GM12878 (cell line): ENCODE results near the gene RIMBP2. TPM values are rescaled to one million over a fixed set of nuclear protein-coding genes. Genes with fewer than 3 reads are reported as not detected.

ENCODE experiments used
- ATAC-seq: fragments of 200-7000 bp; cut with Tn5 transposase; 3 replicates; pipeline ENCODE4 v1.9.1; 2020; ENCODE audit warnings: mild to moderate bottlenecking, moderate library complexity
- BruUV-seq: library from RNA; stranded (reverse); fragments of 400-500 nt; replicated peaks from 2 replicates; lab custom pipeline; 2021; lab: Mats Ljungman, UMichigan
- CTCF ChIA-PET: fragments of 300-600 bp; sonication (Branson Sonifier 250); formaldehyde crosslinking; extraction: SDS; loops from one replicate; lab custom pipeline; 2021; ENCODE audit warnings: inconsistent platforms; lab: Yijun Ruan, JAX
- POLR2A ChIA-PET: fragments of 350-600 bp; formaldehyde crosslinking; extraction: SDS; loops from one replicate; lab custom pipeline; 2021; ENCODE audit warnings: inconsistent platforms; lab: Charles Lee
- RAD21 ChIA-PET: fragments of 300-600 bp; sonication (Branson Sonifier 250); formaldehyde crosslinking; loops from one replicate; lab custom pipeline; 2023; ENCODE audit warnings: antibody characterized with exemption; ENCODE audit not compliant: unreplicated experiment; lab: Charles Lee
- SMC1A ChIA-PET: fragments of 300-600 bp; sonication (Branson Sonifier 250); formaldehyde crosslinking; loops from one replicate; lab custom pipeline; 2023; ENCODE audit not compliant: unreplicated experiment, uncharacterized antibody; lab: Charles Lee
- DNase-seq: peaks from one replicate; pipeline ENCODE4 v3.0.0-alpha.2; 2011; ENCODE audit warnings: low read depth, low spot score
- FAIRE-seq: peaks from 3 replicates; lab custom pipeline; 2011; peaks lifted over from hg19 to GRCh38; lab: Jason Lieb, UNC
- H2AFZ ChIP-seq: 2 replicates; pipeline ENCODE4 v1.6.0; 2011; ENCODE audit warnings: low read depth, low read length, control low read depth; ENCODE audit not compliant: control insufficient read depth
- H3K27ac ChIP-seq: 2 replicates; pipeline ENCODE4 v1.5.1; 2011; ENCODE audit warnings: control low read depth; ENCODE audit not compliant: control insufficient read depth, insufficient read depth
- H3K27me3 ChIP-seq, 2 experiments: replicated peaks in 1 of 2; 2 replicates each; pipeline versions ENCODE4 v1.6.0 to v1.6.1; 2011; ENCODE audit warnings: low read length in 1 of 2; ENCODE audit not compliant: control insufficient read depth in 2 of 2, insufficient read depth in 2 of 2
- H3K36me3 ChIP-seq, 2 experiments: 2 replicates each; pipeline ENCODE4 v1.5.1; 2011; ENCODE audit warnings: low read length in 1 of 2; ENCODE audit not compliant: control insufficient read depth in 2 of 2, insufficient read depth in 2 of 2
- H3K4me1 ChIP-seq: 2 replicates; pipeline ENCODE4 v1.6.1; 2011; ENCODE audit warnings: mild to moderate bottlenecking, low read length, moderate library complexity, mixed read lengths; ENCODE audit not compliant: control insufficient read depth, insufficient read depth
- H3K4me2 ChIP-seq: 2 replicates; pipeline ENCODE4 v1.6.0; 2011; ENCODE audit warnings: control low read depth; ENCODE audit not compliant: control insufficient read depth, insufficient read depth
- H3K4me3 ChIP-seq: fragments of 200-600 bp; sonication (generic); 2 replicates; pipeline ENCODE4 v1.5.1; 2016
- H3K79me2 ChIP-seq: 2 replicates; pipeline ENCODE4 v1.6.0; 2011; ENCODE audit warnings: low read length; ENCODE audit not compliant: control insufficient read depth, insufficient read depth
- H3K9ac ChIP-seq: 2 replicates; pipeline ENCODE4 v1.8.0; 2011; ENCODE audit warnings: low read length, control low read depth, mixed read lengths; ENCODE audit not compliant: control insufficient read depth, insufficient read depth
- H3K9me3 ChIP-seq: replicated peaks from 3 replicates; pipeline ENCODE4 v1.5.1; 2011; ENCODE audit warnings: mild to moderate bottlenecking, low read length; ENCODE audit not compliant: control insufficient read depth, insufficient read depth
- H4K20me1 ChIP-seq: 2 replicates; pipeline ENCODE4 v1.6.0; 2011; ENCODE audit not compliant: control insufficient read depth, insufficient read depth
- FOXK2 ChIP-seq: fragments of 450-650 bp; IDR thresholded peaks from 2 replicates; pipeline ENCODE4 v1.6.1; 2017; ENCODE audit warnings: mild to moderate bottlenecking, moderate library complexity
- NFYB ChIP-seq: IDR thresholded peaks from 2 replicates; pipeline ENCODE4 v1.6.1; 2011; ENCODE audit warnings: low read depth, mild to moderate bottlenecking, low read length, improper control_type of control experiment, moderate library complexity; ENCODE audit not compliant: insufficient read depth
- NR2F1 ChIP-seq: fragments of 450-650 bp; conservative IDR thresholded peaks from 2 replicates; pipeline ENCODE4 v1.6.1; 2017; ENCODE audit warnings: mild to moderate bottlenecking
- SIN3A ChIP-seq: IDR thresholded peaks from 2 replicates; pipeline ENCODE4 v1.6.1; 2012; ENCODE audit warnings: low read depth, low read length, improper control_type of control experiment
- STAT1 ChIP-seq: fragments of 450-650 bp; conservative IDR thresholded peaks from 2 replicates; pipeline ENCODE4 v1.6.1; 2014; ENCODE audit warnings: antibody characterized with exemption, mild to moderate bottlenecking
- YBX1 ChIP-seq: fragments of 450-650 bp; IDR thresholded peaks from 2 replicates; pipeline ENCODE4 v1.6.1; 2016; ENCODE audit warnings: antibody characterized with exemption
- WGBS: methylation state at CpG from one replicate; pipeline ENCODE4 v1.1.6; 2016; ENCODE audit warnings: low lambda C conversion rate; ENCODE audit not compliant: insufficient replicate concordance, insufficient coverage; ENCODE audit errors: missing lambda C conversion rate; 5-methylcytosine and 5-hydroxymethylcytosine counted together
- in situ Hi-C: fragments of 300-500 bp; cut with MboI; formaldehyde crosslinking; loops from 9 replicates; pipeline ENCODE4 v1.14.3; 2018; ENCODE audit warnings: mixed read lengths
- intact Hi-C: fragments of 100-400 bp; cut with micrococcal nuclease; formaldehyde crosslinking; loops from one replicate; pipeline ENCODE4 v1.14.2; 2022; ENCODE audit not compliant: unreplicated experiment
- polyA plus RNA-seq, 11 experiments: library from polyadenylated mRNA; depleted of rRNA in 4 of 11; unstranded in 6 of 11; stranded (reverse) in 5 of 11; fragments of >200 nt; fragmentation: Nextera tagmentation in 4 of 11; fragmentation: Illumina TruSeq in 1 of 11; extraction: Ambion mirVana in 4 of 11; extraction: Trizol in 1 of 11; gene quantifications; 1 replicate in 1 of 11; 2 replicates in 10 of 11; pipeline versions ENCODE4 v1.2.1 to v1.2.3, GENCODE V29; 2011 to 2016; ENCODE audit warnings: inconsistent platforms in 2 of 11, missing spikeins in 2 of 11, low read depth in 1 of 11
- total RNA-seq, 4 experiments: library from RNA; depleted of rRNA in 3 of 4; stranded (reverse); fragments of >200 nt in 3 of 4; fragmentation: Illumina TruSeq in 1 of 4; extraction: Trizol in 1 of 4; gene quantifications; 2 replicates each; pipeline versions ENCODE4 v1.2.1 to v1.2.3, GENCODE V29; 2013 to 2021
- TF ChIP-seq, protein P1 (sequence below): fragments of 150-350 bp; IDR thresholded peaks from 2 replicates; pipeline ENCODE4 v1.6.1; 2014; ENCODE audit warnings: mild to moderate bottlenecking, low read depth, low read length
- TF ChIP-seq, protein P2 (sequence below): fragments of 450-650 bp; IDR thresholded peaks from 2 replicates; pipeline ENCODE4 v1.6.1; 2017; ENCODE audit warnings: antibody characterized with exemption, mild to moderate bottlenecking, moderate library complexity

RIMBP2 gene
- total and polyA plus RNA-seq, 10 of the 15 experiments (the other 5 are each of a cell fraction or from before 2014, with no cell fraction given), result 0.04 to 2.9 (median 0.07) TPM; not detected in 1

DNA sequence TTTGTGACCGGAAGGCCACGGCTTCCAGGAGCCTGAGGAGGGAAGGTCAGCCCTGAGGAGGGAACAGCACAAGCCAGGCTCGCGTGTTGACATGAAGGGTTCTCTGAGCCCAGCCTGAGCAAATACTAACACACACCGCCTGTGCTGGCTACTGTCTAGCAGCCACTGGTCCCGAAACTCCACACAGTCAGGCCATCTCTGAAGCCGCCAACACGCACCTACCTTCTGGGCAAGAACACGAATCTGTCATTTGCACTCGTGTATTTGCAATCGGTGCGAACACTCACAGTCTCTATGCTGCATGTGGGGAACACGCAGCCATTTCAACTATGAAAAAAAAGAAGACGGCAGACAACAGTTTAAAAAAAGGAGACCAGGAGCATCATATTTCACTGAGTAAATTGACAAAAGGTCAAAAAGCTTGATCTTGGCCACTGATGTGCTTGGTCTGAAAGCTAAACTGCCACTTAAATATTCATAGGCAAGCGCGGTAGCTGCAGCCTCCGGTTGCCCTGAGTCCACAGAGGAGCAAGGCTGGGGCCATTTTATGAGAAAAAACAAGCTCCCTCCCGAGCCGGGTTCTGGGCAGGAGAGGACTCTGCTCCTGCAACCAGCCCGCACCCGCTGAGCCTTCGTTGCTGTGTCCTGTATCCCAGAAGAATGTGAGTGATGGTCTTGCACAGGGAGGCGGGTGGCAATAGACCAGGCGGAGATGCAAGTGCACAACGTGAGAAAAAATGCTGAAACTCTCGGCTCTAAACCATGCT is 57.8 kb downstream of the RIMBP2 start:
- Histone ChIP-seq H3K4me1 (no peaks in the 10 kb centered on the region), H4K20me1 (no peaks in the 10 kb centered on the region), H3K36me3 (no peaks in the 10 kb centered on the region), H3K9me3 (peaks cover 3% of the 10 kb centered on the region; the same call in 1 of the 3 replicates), H2AFZ (no peak overlapping the region), H3K4me2 (no peak overlapping the region), H3K27ac (no peak overlapping the region), H3K4me3 (no peak overlapping the region), H3K79me2 (no peaks in the 10 kb centered on the region), H3K9ac (no peak overlapping the region), H3K27me3 (no peaks in the 10 kb centered on the region)
- FAIRE-seq, result no peak
- 61% methylated on average over 26 of the region's 26 CpGs for WGBS
- ATAC-seq, result no peak
- no peak for DNase-seq
- in situ Hi-C loops, result no loop called here
- TF ChIP-seq SIN3A (no peak), YBX1 (no peak), FOXK2 (no peak), NR2F1 (no peak), STAT1 (no peak), NFYB (no peak)
- TF ChIP-seq, protein P1, sequence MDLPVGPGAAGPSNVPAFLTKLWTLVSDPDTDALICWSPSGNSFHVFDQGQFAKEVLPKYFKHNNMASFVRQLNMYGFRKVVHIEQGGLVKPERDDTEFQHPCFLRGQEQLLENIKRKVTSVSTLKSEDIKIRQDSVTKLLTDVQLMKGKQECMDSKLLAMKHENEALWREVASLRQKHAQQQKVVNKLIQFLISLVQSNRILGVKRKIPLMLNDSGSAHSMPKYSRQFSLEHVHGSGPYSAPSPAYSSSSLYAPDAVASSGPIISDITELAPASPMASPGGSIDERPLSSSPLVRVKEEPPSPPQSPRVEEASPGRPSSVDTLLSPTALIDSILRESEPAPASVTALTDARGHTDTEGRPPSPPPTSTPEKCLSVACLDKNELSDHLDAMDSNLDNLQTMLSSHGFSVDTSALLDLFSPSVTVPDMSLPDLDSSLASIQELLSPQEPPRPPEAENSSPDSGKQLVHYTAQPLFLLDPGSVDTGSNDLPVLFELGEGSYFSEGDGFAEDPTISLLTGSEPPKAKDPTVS, result no peak
- TF ChIP-seq, protein P2, sequence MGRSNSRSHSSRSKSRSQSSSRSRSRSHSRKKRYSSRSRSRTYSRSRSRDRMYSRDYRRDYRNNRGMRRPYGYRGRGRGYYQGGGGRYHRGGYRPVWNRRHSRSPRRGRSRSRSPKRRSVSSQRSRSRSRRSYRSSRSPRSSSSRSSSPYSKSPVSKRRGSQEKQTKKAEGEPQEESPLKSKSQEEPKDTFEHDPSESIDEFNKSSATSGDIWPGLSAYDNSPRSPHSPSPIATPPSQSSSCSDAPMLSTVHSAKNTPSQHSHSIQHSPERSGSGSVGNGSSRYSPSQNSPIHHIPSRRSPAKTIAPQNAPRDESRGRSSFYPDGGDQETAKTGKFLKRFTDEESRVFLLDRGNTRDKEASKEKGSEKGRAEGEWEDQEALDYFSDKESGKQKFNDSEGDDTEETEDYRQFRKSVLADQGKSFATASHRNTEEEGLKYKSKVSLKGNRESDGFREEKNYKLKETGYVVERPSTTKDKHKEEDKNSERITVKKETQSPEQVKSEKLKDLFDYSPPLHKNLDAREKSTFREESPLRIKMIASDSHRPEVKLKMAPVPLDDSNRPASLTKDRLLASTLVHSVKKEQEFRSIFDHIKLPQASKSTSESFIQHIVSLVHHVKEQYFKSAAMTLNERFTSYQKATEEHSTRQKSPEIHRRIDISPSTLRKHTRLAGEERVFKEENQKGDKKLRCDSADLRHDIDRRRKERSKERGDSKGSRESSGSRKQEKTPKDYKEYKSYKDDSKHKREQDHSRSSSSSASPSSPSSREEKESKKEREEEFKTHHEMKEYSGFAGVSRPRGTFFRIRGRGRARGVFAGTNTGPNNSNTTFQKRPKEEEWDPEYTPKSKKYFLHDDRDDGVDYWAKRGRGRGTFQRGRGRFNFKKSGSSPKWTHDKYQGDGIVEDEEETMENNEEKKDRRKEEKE, result no peak
- CTCF ChIA-PET, result interaction anchor here (0.7 kb wide), 1 partner anchor 12 kb away, joined by 3 read pairs; no protein-coding TSS in a partner anchor
- no TSS peak for BruUV-seq
- intact Hi-C loops, result no loop called here
- RAD21 ChIA-PET, result no interaction called here
- POLR2A ChIA-PET, result no interaction called here
- SMC1A ChIA-PET, result no interaction called here
